HepG2 (cell line): ENCODE results near the gene CCT4. TPM values are rescaled to one million over a fixed set of nuclear protein-coding genes. Genes with fewer than 3 reads are reported as not detected.

ENCODE experiments used
- AKNA ChIP-seq: sonication (generic); formaldehyde crosslinking; IDR thresholded peaks from 2 replicates; pipeline ENCODE4 v1.4.0; 2020; ENCODE audit warnings: missing genetic modification reagents, borderline replicate concordance
- ATM ChIP-seq: fragments of 450-650 bp; IDR thresholded peaks from 2 replicates; pipeline ENCODE4 v1.7.1; 2017; ENCODE audit warnings: mild to moderate bottlenecking, borderline replicate concordance
- CTCF ChIP-seq: sonication (generic); formaldehyde crosslinking; IDR thresholded peaks from 2 replicates; pipeline ENCODE4 v1.5.0; 2020; ENCODE audit warnings: mild to moderate bottlenecking, missing genetic modification reagents, moderate library complexity
- FLYWCH1 ChIP-seq: sonication (generic); formaldehyde crosslinking; IDR thresholded peaks from 2 replicates; pipeline ENCODE4 v1.8.1; 2023; ENCODE audit warnings: mild to moderate bottlenecking, missing genetic modification reagents
- JUNB ChIP-seq: sonication (generic); formaldehyde crosslinking; IDR thresholded peaks from 2 replicates; pipeline ENCODE4 v1.8.0; 2022; ENCODE audit warnings: missing genetic modification reagents, mild to moderate bottlenecking, borderline replicate concordance
- MLLT10 ChIP-seq: sonication (generic); formaldehyde crosslinking; IDR thresholded peaks from 2 replicates; pipeline ENCODE4 v1.4.0; 2020; ENCODE audit warnings: missing genetic modification reagents
- NFE2L2 ChIP-seq: fragments of 150-350 bp; IDR thresholded peaks from 2 replicates; pipeline ENCODE4 v1.6.1; 2014; ENCODE audit warnings: low read length
- PATZ1 ChIP-seq: sonication (generic); formaldehyde crosslinking; IDR thresholded peaks from 2 replicates; pipeline ENCODE4 v1.4.0; 2020; ENCODE audit warnings: missing genetic modification reagents
- ZBED4 ChIP-seq: sonication (generic); formaldehyde crosslinking; IDR thresholded peaks from 2 replicates; pipeline ENCODE4 v1.4.0; 2020; ENCODE audit warnings: missing genetic modification reagents, borderline replicate concordance
- ZC3H4 ChIP-seq: sonication (generic); formaldehyde crosslinking; IDR thresholded peaks from 2 replicates; pipeline ENCODE4 v1.4.0; 2020; ENCODE audit warnings: missing genetic modification reagents, borderline replicate concordance
- ZNF570 ChIP-seq: sonication (generic); formaldehyde crosslinking; IDR thresholded peaks from 2 replicates; pipeline ENCODE4 v1.4.0; 2020; ENCODE audit warnings: mild to moderate bottlenecking, missing genetic modification reagents, borderline replicate concordance
- ZNF577 ChIP-seq: sonication (generic); formaldehyde crosslinking; IDR thresholded peaks from 2 replicates; pipeline ENCODE4 v1.4.0; 2020; ENCODE audit warnings: mild to moderate bottlenecking, low read depth, missing genetic modification reagents, borderline replicate concordance
- ZNF781 ChIP-seq: sonication (generic); formaldehyde crosslinking; IDR thresholded peaks from 2 replicates; pipeline ENCODE4 v1.5.1; 2020; ENCODE audit warnings: borderline replicate concordance, mild to moderate bottlenecking, missing genetic modification reagents; ENCODE audit errors: not compliant biosample characterization
- polyA plus RNA-seq, 8 experiments: library from polyadenylated mRNA; depleted of rRNA in 3 of 8; stranded (reverse) in 7 of 8; unstranded in 1 of 8; fragments of >200 nt; fragmentation: Illumina TruSeq in 4 of 8; extraction: Trizol in 4 of 8; gene quantifications; 2 replicates each; pipeline versions ENCODE4 v1.2.1 to v1.2.3, GENCODE V29; 2011 to 2016; ENCODE audit warnings: low read depth in 4 of 8, missing spikeins in 1 of 8, mixed read lengths in 1 of 8; ENCODE audit not compliant: insufficient read depth in 1 of 8
- total RNA-seq, 5 experiments: library from RNA; depleted of rRNA; stranded (reverse); fragments of >200 nt; fragmentation: Illumina TruSeq; extraction: Trizol; gene quantifications; 2 replicates each; pipeline ENCODE4 v1.2.3, GENCODE V29; 2016; ENCODE audit warnings: low read depth in 1 of 5

The CCT4 gene
- total and polyA plus RNA-seq, 2 of the 13 experiments (the other 11 are each of a cell fraction or from before 2014, with no cell fraction given), result 138 to 340 TPM

GRCh38 chr2:61905372-61906185 lies 17.1 kb upstream of the CCT4 start, which contains the start of gene COMMD1 (continued):
- TF ChIP-seq PATZ1 (peak; percentile 78), ZBED4 (peak; percentile 79), AKNA (CRISPR knock-in tag) (no peak), ZNF577 (peak; percentile 68; the same call in 1 of the 2 replicates), ZNF570 (CRISPR knock-in tag) (no peak), JUNB (CRISPR knock-in tag) (no peak), FLYWCH1 (CRISPR knock-in tag) (no peak), MLLT10 (CRISPR knock-in tag) (no peak), NFE2L2 (no peak), ZC3H4 (no peak), ZNF781 (CRISPR knock-in tag) (peak; percentile 81), CTCF (peak; percentile 36; the same call in 1 of the 2 replicates), ATM (no peak)
